ENCODE results near the gene SEC24B.
"Not testable (repeated sequence)": the region's sequence is repeated elsewhere in the genome, so short reads cannot be mapped to it uniquely, and the experiment has no call there.

SEC24B gene

DNA sequence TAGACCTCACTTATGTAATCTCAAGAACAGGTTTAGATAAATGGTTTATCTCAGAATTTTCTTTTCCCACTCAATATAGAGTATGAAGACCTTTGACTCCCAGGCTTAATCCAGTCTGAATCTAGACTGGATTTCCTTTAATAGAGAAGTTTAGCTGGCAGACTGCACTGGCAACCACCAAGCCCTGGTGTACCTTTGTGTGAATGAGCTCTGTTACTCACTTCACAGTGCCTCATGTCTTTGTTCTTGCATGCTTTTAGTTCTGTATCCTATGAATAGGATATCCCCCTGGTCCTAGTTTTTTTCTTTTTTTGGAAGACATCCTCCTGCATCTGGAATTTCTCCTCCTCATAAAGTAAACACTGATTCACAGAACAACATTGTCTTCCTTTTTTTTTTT lies 73.3 kb downstream of the SEC24B start:
- DNase-seq (ENCODE audit: low read depth) = no peak

DNA sequence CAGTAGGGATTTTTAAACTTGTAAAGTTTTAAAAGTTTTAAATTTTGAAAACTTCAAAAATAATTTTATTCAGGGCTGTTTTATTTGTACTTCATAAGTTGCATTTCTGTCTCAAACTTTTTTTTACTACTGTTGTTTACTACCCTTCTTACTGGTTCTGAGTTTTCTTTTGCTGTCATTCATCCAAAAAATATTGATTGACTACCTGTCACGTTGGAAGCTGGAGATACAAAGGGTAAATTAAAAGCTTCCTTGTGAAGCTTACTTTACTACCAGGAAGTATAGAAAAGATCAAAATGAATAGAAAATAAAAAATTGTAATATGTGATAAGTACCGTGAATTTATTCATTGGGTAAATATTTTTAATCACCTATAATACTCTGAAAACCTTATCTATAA lies 77.1 kb downstream of the SEC24B start:
- no peak for DNase-seq (ENCODE audit: low read depth)

DNA sequence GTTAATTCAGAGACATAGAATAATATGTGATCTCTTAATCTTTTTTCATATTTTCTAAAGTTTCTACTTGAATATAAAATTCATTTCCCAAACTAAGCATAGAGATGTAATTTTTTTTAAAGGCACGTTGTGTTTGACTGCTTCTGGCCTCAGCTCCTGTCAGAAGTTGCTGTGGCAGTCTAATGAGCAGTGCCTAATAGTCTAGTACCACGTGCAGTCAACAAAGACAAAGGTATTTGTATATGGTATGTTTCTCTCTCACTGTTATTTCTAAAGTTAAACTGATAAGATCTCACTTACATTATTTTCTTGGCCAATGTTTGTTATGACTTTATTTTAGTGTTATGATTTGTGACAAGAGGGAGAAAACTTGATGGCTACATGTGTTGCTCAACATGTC lies 77.8 kb downstream of the SEC24B start:
- no peak for DNase-seq (ENCODE audit: low read depth)

- DNase-seq (ENCODE audit: low read depth) = not testable (repeated sequence)
Measured at GRCh38 chr4:109513368-109513767, 79.8 kb downstream of the SEC24B start.

- no peak for DNase-seq (ENCODE audit: low read depth)
Measured at GRCh38 chr4:109532182-109532581, 98.6 kb downstream of the SEC24B start.

DNA sequence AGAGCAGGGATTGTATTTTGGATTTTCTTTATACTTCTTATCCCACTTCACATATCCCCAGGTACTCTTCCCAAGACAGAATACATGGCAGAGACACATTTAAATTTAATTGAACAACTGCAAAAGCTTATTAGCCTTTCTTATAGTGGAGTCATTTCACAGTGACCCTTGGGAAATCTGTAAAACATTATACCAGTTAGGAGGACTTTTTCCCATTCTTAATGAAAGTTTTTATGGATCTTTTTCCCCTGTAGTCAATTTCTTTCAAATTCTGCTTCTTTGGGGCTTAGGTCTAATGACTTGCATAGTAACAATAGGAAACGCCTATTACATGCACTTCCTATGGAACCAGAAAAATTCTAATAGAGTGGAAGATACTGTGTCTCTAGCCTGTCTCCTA lies 111.8 kb downstream of the SEC24B start:
- DNase-seq (ENCODE audit: low read depth) = no peak

DNA sequence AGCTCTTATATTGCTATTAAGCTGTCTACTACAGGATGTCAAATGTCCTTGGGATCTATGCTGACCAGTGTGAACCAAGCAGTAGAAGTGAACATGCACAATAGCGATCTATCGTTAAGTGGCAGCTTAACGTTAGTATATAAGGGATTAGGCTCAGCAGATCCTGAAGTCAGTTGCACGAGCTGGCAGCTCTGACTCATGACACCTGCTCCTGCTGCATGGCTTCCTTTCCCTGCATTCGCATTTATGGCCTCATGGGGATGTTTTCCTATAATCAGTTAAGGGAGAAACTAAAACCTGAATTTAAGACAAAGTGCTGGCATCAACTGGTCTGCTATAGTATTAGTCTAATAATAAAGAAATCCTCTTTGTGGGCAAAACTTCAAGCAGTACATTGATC lies 113.8 kb downstream of the SEC24B start:
- DNase-seq (ENCODE audit: low read depth) = no peak

DNA sequence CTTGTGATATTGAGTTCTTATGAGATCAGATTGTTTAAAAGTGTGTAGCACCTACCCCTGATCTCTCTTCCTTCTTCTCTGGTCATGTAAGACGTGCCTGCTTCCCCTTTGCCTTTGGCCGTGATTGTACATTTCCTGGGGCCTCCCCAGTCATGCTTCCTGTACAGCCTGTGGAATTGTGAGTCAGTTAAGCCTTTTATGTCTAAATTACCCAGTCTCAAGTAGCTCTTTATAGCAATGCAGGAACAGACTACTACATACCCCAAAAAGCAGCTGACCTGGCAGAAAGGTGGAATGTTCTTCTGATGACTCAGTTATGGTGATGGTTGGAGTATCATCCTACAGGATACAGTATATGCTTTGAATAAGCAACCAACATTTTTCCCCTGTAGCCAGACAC lies 115.0 kb downstream of the SEC24B start:
- DNase-seq (ENCODE audit: low read depth) = peak; percentile 79

DNA sequence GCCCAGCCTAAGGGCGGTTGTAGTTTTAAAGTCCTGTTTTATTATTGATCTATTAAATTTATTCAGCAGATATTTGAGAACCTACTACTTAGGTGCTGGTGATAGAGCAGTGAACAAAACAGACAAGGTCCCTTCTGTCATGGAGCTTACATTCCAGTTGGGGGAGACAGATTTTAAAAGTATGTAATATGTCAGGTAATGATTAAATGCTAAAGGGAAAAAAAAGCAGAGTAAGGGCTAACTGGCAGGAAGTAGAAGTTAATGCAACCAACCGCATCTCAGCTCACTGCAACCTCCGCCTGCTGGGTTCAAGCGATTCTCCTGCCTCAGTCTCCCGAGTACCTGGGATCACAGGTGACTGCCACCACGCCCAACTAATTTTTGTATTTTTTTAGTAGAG lies 118.6 kb downstream of the SEC24B start:
- no peak for DNase-seq (ENCODE audit: low read depth)

GRCh38 chr4:109553130-109553529 lies 119.5 kb downstream of the SEC24B start:
- no peak for DNase-seq (ENCODE audit: low read depth)

- DNase-seq (ENCODE audit: low read depth) = no peak
Measured at GRCh38 chr4:109554971-109555370, 121.4 kb downstream of the SEC24B start.

GRCh38 chr4:109557433-109557832 lies 123.8 kb downstream of the SEC24B start:
- no peak for DNase-seq (ENCODE audit: low read depth)

- not testable (repeated sequence) for DNase-seq (ENCODE audit: low read depth)
Measured at GRCh38 chr4:109558095-109558494, 124.5 kb downstream of the SEC24B start.

GRCh38 chr4:109559625-109559982 lies 126.0 kb downstream of the SEC24B start:
- no peak for DNase-seq (ENCODE audit: low read depth)

DNA sequence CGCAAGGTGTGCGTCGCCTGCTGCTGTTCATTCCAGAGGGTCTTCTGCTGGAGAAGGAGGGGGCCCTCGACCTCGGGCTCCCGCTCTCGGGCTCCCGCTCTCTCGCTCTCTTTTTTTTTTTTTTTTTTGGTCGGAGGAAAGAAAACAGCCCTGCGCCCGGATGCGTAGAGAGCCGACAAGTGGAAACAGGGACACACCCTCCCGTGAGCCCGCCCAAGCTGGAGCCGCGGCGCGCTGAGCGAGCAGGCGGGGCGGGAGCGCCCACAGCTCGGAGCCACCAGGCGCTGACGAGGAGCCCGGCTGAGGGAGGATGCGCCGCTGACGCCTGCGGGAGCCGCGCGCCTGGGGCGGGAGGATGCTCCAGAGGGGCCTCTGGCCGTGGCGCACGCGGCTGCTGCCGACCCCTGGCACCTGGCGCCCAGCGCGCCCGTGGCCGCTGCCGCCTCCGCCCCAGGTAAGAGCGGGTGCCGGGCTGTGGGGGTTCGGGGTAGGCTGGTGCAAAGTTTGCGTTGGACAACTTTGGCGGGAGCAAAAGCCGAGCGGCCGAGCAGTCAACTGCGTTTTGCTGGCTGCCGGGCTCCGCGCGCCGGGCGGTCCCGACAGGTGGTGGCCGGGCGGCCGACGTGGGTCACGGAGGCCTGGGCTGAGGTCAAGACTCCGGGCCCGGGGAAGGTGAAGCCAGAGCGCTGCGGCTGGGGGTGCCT lies 126.5 kb downstream of the SEC24B start, which contains the start of gene MCUB:
Gene MCUB (plus strand): TSS at position 264 of the 704 bp plus-strand sequence. CDS start 92 bp downstream, at position 356.
- peak; percentile 65 for DNase-seq (ENCODE audit: low read depth)

- peak; percentile 46 for DNase-seq (ENCODE audit: low read depth)
Measured at GRCh38 chr4:109560687-109561461, 127.3 kb downstream of the SEC24B start.

DNA sequence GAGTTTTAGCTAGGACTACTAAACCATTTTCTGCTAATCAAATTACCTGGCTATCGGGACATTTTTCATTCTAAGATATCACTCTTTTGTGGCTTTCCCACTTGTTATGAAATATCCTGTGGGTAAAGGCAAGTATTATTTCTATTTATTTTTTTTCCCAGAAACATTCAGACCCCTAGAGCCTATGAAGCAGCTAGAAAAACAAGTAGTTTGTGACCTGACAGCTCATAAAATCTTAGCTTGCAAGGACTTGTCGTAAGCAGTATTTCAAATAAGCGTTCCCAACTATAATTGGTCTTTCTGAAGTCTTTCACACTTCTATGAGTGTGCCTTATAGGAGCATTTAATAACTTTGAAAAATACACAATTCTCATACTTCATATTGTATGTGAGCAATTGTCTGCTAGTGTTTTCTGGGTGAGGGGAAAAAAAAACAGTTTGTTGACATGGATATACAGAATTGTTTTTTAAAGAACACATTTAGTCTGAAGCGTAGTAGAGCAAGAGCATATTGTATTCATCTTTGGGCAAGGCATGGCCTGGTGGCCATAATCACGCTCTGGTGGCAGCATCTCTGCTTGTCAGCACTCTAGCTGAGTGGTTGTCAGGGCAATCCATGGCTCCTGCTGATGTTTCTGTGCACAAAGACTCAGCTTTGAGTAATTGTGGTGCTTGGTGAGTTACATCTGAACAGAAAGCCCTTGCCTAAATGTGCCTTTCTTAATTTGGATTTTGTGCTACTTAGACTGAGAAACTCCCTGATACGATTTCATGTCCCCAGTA lies 129.0 kb downstream of the SEC24B start:
- no peak for DNase-seq (ENCODE audit: low read depth)

DNA sequence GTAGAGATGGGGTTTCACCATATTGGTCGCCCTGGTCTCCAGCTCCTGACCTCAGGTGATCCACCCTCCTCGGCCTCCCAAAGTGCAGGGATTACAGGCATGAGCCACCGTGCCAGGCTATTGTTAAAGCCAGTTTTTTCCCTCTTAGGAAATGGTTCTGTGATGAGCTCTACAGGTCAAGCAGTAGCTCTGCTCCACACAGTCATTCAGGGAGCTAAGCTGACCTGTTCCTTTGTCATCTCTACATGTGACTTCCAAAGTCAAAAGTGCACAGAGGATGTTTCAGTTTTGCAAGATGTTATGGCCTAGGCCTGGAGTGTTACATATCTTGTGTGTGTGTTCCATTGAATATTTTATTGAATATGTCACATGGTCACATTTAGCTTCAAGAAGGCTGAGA lies 137.9 kb downstream of the SEC24B start:
- DNase-seq (ENCODE audit: low read depth) = no peak

DNA sequence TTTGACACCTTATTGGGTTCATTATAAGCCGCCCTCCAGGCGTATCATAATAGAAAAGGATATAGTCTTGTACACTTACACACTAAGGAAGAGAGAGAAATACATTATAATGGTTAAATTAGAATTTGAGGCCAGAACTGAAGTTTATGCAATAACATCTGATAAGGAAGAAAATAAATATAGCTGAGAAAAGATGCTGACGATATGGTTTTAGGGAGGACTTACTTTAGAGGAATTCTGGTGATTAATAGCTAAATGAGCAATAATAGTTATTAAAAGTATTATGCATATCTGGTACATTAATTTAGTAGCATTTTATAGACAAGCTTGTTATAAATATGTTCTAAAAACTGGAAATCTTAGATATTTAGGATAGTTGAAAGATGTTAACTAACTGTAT lies 138.5 kb downstream of the SEC24B start:
- no peak for DNase-seq (ENCODE audit: low read depth)

GRCh38 chr4:109574443-109574850 lies 140.8 kb downstream of the SEC24B start:
- no peak for DNase-seq (ENCODE audit: low read depth)

GRCh38 chr4:109574931-109575804 lies 141.6 kb downstream of the SEC24B start:
- DNase-seq (ENCODE audit: low read depth) = no peak

DNA sequence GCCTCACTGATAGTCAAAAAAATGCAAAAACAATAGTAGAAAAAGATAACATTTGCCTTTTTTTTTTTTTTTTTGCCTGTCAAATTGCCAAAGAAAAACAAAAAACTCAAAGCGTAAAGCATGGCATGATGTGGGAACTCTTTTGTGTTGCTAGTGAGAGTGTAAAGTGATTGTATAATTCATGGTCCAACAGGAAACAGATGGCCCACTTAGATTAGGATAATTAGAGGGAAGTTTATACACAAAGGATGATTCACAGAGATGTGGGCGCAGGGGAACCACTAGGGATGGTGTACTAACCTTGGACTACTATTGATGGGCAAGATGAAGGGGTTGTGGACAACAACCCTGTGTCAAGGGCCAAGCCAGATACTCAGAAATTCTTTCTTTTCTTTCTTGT lies 142.8 kb downstream of the SEC24B start:
- DNase-seq (ENCODE audit: low read depth) = no peak

Data from HS-5 (cell line).